Astrocyte (in vitro differentiated cells and primary cell): ENCODE data around the gene FAM185A.
"Not testable (repeated sequence)": the region's sequence is repeated elsewhere in the genome, so short reads cannot be mapped to it uniquely, and the experiment has no call there.

Experiments used
- EZH2 ChIP-seq: IDR thresholded peaks from 2 replicates; pipeline ENCODE4 v1.6.1; 2012; ENCODE audit warnings: mild to moderate bottlenecking, low read length, inconsistent platforms; ENCODE audit not compliant: insufficient read depth
- TF ChIP-seq, protein P1 (sequence below): IDR thresholded peaks from 2 replicates; pipeline ENCODE4 v1.5.1; 2011; ENCODE audit warnings: low read depth, mild to moderate bottlenecking, inconsistent platforms, low read length, moderate library complexity; ENCODE audit not compliant: insufficient read depth

DNA sequence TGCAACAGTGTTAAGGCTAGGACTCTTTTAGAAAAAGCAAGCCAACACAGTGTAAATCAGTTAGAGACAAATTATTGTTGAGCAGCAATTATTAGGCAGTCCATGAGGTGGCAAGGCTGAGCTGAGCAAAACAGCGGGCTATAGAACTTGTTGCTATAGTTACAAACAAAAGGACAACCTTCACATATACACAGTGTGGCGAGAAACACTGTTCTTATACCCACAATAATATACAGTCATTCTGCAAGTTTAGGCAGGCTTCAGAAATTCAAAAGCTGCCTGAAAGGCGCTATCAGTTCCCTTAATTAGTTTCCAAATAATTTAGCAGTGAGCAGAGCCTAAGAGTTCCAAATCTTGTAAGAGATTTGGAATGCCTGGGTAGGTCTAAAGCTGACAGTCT lies 33.1 kb upstream of the FAM185A start:
- TF ChIP-seq, protein P1, sequence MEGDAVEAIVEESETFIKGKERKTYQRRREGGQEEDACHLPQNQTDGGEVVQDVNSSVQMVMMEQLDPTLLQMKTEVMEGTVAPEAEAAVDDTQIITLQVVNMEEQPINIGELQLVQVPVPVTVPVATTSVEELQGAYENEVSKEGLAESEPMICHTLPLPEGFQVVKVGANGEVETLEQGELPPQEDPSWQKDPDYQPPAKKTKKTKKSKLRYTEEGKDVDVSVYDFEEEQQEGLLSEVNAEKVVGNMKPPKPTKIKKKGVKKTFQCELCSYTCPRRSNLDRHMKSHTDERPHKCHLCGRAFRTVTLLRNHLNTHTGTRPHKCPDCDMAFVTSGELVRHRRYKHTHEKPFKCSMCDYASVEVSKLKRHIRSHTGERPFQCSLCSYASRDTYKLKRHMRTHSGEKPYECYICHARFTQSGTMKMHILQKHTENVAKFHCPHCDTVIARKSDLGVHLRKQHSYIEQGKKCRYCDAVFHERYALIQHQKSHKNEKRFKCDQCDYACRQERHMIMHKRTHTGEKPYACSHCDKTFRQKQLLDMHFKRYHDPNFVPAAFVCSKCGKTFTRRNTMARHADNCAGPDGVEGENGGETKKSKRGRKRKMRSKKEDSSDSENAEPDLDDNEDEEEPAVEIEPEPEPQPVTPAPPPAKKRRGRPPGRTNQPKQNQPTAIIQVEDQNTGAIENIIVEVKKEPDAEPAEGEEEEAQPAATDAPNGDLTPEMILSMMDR: not testable (repeated sequence)
- TF ChIP-seq EZH2: not testable (repeated sequence)
